ENCODE results near the gene HAVCR2.
"Not testable (repeated sequence)": the region's sequence is repeated elsewhere in the genome, so short reads cannot be mapped to it uniquely, and the experiment has no call there.

The HAVCR2 gene

DNA sequence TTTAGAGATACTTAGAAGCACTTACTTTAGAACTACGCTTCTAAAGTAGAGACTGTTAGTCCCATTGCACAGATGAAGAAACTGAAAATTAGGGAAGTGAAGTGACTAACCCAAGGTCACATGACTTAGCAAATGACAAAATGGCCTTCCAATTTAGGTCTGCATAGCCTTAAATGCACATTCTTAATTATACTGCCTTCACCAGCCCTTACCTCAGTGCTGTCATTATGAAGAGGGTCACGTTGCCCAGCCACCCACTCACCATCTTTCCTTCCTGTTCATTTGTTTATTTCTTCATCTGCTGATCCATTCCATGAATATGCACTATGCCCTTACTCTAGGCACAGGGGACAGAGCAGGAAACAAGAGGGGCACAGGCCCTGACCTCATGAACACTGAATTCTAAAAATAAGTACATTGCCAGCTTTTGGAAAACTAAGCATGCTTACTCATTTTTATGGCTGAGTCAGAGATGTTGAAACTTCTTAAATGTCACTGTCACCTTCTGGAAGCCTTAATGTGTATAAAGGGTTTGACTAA is 8.6 kb downstream of the HAVCR2 start:
- DNase-seq (ENCODE audit: insufficient read length, low spot score) (no peak), FAIRE-seq (peak; percentile 13)

DNA sequence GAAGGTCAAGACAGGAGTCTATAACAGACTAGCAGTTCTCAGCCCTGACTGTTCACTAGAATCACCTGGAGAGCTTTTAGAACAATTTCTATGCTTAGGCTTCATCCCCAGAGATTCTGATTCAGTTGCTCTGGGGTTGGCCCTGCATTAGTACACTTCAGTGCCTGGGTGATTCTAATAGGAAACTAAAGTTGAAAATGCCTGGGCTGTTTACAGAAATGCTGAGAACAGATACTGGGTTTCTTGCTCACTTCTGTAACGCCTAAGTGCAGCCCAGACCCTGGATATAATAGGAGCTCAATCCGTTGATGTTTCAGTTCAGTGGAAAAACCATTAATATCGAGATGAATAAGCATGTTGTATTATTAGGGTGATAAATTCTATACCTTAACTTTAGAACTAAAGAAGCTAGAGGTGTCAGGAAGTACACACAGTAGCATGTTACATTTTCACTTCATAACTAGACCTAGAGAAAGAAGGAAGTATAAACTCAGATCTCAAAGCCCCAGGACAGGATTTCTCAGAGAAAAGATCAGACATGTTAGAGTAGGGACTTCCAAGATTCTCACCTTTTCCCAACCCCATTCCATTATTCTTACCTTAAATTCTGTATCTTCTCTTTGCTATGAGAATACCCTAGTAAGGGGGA is 20.4 kb downstream of the HAVCR2 start:
- no peak for FAIRE-seq
- DNase-seq (ENCODE audit: insufficient read length, low spot score) = no peak

DNA sequence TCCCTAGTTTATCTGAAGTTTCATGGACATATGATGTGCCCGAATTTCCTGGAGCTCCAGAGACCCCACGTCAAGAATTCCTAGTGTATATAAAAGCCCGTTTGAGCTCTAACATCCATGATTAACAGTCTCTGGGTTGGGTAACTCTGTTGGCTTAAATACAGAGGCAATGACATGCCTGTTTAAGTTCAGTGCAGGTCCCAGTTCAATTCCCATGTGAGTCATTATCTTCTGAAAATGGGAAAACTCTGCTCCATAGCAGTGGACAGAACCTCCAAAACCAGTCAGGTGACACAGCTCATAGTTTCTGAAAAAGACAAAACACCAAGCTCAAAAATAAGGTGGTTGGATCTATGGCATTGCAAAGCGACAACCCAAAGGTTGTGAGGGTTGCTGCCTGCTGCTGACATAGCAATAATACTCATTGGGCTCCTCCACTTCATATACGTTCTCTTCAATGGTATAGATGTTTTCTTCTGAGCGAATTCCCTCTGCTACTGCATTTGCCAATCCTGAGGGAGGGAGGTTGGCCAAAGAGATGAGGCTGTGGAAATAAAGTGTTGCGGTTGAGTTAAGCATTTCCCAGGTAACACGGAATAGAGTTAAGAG is 22.0 kb downstream of the HAVCR2 start:
- FAIRE-seq = no peak
- no peak for DNase-seq (ENCODE audit: insufficient read length, low spot score)

DNA sequence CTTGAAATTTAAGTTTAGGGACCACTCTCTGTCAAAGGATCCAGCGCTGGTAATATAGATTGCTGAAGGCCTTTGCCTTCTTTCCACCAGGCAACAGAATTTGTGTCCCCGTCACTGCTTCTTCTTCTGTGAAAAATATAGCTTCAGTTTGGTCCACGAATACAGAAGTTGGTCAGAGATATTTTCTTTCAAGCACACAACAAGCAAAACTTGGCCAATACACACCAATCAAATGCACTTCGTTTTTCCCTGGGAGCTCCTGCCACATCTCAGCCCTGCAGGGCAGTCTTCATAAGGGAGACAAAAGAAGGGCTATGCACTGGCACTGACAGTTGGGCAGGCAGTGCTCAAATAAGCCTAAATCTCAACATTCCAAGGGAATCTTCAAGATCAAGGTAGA is 22.9 kb downstream of the HAVCR2 start:
- no peak for FAIRE-seq
- DNase-seq (ENCODE audit: insufficient read length, low spot score) = no peak

DNA sequence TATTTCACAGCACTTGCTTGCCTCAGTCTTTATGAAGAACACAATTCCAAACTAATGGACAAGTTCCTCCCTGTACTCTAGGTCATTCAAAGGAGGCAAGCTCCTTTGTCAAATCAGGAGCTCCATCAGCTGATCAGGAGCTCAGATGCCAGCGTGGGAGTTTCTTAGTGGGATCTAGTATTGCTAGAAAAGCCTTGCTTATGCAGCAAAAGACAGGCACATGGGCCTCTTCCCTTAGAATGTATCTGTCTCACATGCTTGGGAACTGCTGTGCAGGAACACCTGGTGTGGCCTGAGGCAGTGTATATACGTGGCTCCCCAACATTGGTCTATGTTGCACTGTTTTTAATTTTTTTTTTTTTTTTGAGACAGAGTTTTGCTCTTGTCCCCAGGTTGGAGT is 28.6 kb downstream of the HAVCR2 start:
- DNase-seq (ENCODE audit: insufficient read length, low spot score) = no peak
- no peak for FAIRE-seq

- FAIRE-seq (no peak), DNase-seq (ENCODE audit: insufficient read length, low spot score) (no peak)
Observed at GRCh38 chr5:157076558-157076957, 32.3 kb downstream of the HAVCR2 start.

DNA sequence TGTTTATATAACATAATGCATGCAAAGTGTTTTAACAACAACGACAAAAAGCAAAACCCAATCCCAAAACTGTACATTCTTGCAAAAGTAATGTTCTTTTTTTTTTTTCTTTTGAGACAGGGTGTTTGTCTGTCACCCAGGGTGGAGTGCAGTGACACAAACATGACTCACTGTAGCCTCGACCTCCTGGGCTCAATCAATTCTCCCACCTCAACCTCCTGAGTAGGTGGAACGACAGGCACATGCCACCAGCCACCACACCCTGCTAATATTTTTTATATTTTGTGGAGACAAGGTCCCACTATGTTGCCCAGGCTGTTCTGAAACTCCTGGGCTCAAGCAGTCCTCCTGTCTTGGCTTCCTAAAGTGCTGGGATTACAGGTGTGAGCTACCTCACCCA is 36.3 kb downstream of the HAVCR2 start:
- DNase-seq (ENCODE audit: insufficient read length, low spot score) (no peak), FAIRE-seq (no peak)

DNA sequence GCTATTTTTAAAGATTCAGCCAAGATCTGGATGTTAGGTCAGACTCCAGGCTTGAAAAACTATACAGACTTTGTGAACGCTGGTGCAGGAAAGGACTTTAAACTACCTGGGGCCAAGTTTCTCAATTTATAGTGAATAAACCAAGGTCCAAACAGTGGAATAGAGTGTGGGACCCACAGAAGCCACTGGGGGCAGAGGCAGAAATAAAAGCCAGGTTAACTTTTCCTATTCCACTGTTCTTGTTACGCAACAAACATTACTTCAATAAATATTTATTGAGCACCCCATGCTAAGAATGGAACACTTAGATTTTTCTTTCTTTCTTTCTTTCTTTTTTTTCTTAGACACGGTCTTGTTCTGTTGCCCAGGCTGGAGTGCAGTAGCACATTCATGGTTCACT is 38.9 kb downstream of the HAVCR2 start:
- DNase-seq (ENCODE audit: insufficient read length, low spot score) = no peak
- FAIRE-seq = no peak

- FAIRE-seq (no peak), DNase-seq (ENCODE audit: insufficient read length, low spot score) (no peak)
Observed at GRCh38 chr5:157068785-157069184, 40.1 kb downstream of the HAVCR2 start.

DNA sequence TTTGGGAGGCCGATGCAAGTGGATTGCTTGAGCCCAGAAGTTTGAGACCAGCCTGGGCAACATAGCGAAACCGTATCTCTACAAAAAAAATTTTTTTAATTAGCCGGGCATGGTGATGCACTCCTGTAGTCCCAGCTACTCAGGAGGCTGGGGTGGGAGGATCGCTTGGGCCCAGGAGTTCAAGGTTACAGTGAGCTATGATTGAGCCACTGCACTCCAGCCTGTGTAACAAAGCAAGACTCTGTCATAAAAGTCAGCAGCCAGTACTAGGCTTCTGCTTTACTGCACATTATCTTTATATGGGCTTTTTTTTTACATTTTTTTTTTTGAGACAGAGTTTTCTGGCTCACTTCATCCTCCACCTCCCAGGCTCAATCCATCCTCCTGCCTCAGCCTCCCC is 40.5 kb downstream of the HAVCR2 start:
- no peak for FAIRE-seq

DNA sequence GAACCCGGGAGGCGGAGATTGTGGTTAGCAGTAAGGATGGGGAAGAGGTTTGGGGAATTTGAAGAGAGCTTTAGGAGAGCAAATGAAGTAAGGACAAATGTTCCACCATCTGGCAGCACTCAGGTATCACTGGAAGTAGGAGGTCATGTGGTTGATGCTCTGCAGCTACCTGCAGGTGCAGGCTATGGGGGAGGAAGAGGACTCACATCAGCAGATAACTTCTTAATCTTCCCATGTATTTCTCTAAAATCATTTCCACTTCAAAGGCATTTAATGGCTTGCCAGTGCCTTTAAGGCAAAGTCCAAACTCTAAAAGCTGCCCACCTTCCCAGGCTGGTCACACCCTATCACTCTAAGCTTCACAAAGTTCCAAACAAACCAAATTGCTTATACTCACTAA is 41.8 kb downstream of the HAVCR2 start:
- no peak for FAIRE-seq
- no peak for DNase-seq (ENCODE audit: insufficient read length, low spot score)

More for the DNA sequence above, 40.5 kb downstream of the HAVCR2 start:
- DNase-seq (ENCODE audit: insufficient read length, low spot score) = no peak

- FAIRE-seq = no peak
- DNase-seq (ENCODE audit: insufficient read length, low spot score) = no peak
Observed at GRCh38 chr5:157066080-157066479, 42.8 kb downstream of the HAVCR2 start.

GRCh38 chr5:157063776-157064430 is 44.9 kb downstream of the HAVCR2 start:
- no peak for DNase-seq (ENCODE audit: insufficient read length, low spot score)
- FAIRE-seq = no peak

DNA sequence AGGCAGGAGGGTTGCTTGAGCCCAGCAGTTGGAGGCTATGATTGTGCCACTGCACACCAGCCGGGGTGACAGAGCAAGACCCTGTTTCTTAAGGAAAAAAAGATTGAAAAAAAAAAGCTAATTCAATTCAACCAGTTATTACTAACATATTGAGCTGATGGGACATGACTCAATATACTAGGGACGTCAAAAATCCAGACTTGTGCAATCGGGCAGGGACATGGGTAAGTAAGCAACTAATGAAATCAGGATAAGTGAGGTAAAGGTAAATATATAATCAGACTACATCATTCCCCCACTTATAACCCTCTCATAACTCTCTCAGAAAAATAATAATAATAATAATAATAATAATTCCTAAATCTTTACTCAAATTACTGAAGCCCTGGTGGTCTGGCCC is 49.0 kb downstream of the HAVCR2 start:
- no peak for DNase-seq (ENCODE audit: insufficient read length, low spot score)
- no peak for FAIRE-seq

GRCh38 chr5:157059093-157059539 is 49.7 kb downstream of the HAVCR2 start, which contains the start of gene HAVCR1:
Gene HAVCR1 (minus strand): TSS chr5:157059116. CDS start chr5:157057943, 1,173 bp downstream.
- DNase-seq (ENCODE audit: insufficient read length, low spot score) (no peak), FAIRE-seq (no peak)

DNA sequence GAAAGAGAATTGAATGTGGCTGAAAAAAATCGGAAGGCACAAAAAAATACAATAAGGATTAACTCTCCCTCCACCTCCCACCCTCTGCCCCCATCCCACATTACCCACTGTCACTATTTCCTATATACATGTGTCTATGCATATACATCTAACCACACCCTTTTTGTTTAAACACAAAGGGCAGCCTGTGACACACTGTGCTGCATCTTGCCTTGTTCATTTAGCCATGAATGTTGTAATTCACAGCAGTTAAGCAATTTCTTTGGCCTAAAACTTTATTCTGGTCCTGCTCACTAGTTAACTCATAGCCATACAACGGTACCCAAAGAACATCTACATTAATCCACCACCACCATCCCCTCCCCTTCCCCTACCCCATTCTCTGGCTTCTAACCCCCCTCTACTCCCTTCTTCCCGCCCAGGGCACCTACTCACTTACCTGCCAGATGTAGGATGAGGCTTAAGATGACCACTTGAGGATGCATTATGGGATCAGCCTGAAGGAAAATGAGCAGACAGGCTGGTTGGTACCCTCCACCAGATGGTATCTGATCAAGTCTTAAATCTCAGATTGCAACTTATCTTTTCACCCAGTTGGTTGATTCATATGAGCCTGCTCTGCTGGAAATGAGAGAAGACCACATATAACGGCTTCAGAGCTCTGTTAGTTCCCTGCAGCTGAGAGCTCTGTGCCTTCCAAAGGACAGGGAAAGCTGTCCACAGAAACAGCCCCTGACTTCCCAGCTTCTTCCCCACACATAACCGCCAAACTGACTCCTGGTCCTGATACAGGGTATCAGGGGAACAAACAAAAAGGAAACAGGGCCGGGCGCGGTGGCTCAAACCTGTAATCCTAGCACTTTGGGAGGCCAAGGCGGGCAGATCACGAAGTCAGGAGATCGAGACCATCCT is 51.1 kb downstream of the HAVCR2 start:
- DNase-seq (ENCODE audit: insufficient read length, low spot score) = no peak
- no peak for FAIRE-seq

GRCh38 chr5:157056848-157057247 is 52.0 kb downstream of the HAVCR2 start:
- FAIRE-seq; DNase-seq (ENCODE audit: insufficient read length, low spot score): not testable (repeated sequence)

DNA sequence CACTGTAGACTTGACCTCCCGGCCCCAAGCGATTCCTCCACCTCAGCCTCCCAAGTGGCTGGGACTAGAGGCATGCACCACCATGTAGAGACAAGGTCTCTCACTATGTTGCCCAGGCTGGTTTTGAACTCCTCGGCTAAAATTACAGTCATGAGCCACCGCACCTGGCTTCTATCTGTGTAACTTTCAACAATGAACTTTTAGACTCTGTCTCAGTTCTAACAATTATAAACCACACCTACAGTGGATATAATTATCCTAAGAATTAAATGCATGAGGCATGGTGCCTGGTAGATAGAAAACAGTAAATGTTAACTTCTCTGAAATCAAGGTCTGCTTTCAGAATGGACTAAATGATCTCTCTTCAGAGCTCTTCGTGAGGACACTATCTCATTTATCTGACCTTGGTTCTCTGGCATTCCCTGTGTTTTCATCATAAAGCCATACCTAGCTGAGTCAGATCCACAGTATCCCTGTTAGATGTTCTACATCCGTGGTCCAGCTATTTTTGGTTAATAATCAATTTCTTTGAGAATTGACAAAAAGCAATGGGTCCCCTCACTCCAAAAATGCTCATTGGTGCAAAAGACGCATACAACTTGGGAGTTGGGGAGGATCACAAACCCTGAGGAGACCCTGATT is 57.1 kb downstream of the HAVCR2 start:
- FAIRE-seq (no peak), DNase-seq (ENCODE audit: insufficient read length, low spot score) (no peak)

- no peak for DNase-seq (ENCODE audit: insufficient read length, low spot score)
- no peak for FAIRE-seq
Observed at GRCh38 chr5:157050050-157050449, 58.8 kb downstream of the HAVCR2 start.

GRCh38 chr5:157049605-157050004 is 59.2 kb downstream of the HAVCR2 start:
- DNase-seq (ENCODE audit: insufficient read length, low spot score) = peak; percentile 36
- FAIRE-seq = no peak
